Raji (cell line): Measurements from ENCODE around the gene STAMBPL1.

ENCODE experiments used
- POLR2A ChIP-seq: IDR thresholded peaks from 2 replicates; pipeline ENCODE4 v1.6.1; 2011; ENCODE audit warnings: low read depth, low read length, control low read depth; ENCODE audit not compliant: insufficient read depth

STAMBPL1 gene

DNA sequence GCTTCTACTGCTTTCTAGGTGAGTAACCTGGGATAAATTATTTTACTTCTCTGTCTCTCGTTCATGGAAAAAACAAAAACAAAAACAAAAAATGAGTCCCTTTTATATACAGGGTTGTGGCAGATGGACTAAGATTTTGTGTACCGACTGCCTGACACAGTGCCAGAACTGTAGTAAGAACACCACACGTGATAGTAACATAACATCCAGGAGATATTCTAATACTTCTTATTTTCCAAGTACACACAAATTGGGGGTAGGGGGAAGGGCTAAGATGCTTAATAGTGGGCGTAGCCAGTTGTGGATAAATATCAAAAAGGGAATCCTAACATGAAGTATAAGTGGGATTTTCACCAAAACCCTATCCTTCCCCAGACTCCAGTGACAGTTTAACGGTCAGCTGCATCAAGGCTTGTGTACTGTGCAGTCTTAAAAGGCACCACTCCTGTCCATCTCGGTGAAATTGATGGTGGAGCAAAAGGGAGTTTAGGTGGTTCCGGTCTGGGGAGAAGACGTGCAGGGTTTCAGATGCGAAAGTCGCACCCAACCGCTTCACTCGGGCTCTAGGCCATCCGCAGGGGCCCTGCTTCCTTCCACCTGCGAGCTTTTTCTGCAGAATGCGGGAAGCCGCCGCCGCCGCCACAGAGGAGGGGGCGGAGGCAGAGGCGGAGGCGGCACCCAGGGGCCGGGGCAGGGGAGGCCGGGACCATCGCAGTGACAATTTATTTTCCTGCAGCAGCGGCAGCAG lies at the start of gene STAMBPL1:
TSS of gene STAMBPL1 (plus strand) at position 712 of the 748 bp plus-strand sequence. CDS start 21,464 bp downstream, outside the sequence.
- no peak for TF ChIP-seq POLR2A

DNA sequence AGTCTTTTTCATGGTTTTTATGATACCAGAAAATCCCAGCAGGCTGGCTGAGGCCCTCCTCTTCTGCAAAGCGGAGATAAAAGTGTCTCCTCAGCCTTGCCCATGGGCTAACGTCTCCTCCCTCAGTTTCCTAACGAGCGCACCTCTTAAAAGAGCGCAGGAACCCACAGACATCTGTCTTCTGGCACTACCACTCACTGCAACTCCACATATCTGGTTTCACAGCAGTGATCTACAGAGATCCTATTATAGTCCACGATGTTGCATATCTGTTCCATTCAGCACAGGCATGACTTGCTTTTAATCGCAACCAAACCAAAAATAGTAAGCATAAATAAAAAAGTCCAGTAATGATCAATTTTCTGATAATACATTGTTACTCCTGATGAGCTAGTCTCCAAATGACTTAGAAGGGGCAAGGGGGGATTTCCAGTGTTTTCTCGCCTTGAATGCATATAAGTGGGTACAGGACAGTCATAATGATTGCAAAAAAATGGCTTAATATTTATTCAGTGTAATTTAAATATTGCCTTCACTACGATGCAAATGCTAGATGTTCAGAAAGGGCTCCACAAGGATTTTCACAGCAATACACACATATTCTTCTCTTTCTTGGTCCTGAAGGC lies 49.3 kb upstream of the STAMBPL1 start:
- TF ChIP-seq POLR2A = no peak

DNA sequence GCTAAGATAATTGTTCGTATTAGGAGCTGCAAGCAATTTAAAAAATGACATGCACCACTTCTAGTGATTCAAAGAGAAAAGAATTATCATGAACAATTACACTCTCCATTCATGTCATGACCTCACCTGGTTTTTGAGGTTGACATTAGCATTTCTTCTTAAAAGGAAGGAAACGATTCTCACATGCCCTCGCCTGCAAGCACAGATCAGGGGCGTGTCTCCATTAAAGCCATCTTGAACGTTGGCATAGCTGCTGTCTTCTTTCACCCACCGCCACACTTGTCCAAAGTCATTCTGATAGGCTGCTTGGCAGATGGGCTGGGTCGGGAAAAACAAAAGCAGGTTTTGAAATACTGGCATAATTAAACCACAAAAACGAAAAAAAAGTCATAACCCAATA lies 48.3 kb upstream of the STAMBPL1 start:
- no peak for TF ChIP-seq POLR2A

DNA sequence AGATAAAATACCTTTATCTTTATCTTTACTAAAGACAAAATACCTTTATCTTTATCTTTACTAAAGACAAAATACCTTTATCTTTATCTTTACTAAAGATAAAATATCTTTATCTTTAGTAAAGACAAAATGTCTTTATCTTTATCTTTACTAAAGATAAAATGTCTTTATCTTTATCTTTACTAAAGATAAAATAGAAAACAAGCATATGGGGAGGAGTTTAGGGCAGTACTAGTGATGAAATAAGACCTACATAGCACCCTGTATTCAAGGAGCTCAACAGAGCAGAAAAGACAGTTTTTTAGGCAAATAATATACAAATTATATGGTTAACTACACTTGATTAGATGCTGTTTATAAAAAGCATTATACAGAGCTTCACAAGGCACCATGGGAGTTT lies 47.7 kb upstream of the STAMBPL1 start:
- TF ChIP-seq POLR2A = no peak

DNA sequence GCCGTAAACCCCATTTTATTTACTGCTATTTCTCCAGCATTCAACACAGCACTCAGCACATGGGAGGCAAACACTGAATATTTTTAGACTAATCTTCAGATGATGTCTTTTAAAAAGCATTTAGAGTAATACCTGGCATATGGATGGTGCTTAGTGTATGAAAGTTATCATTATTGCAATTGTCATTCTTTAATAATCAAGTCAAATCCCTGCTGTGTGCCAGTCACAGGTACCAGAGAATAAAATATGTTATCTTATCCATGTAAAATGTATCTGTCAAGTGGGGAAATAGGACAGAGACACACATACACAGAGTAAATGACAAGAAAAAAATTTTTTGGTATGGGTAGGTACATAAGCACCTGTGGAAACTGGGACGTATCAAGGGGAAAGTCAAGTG lies 46.9 kb upstream of the STAMBPL1 start:
- TF ChIP-seq POLR2A = no peak

DNA sequence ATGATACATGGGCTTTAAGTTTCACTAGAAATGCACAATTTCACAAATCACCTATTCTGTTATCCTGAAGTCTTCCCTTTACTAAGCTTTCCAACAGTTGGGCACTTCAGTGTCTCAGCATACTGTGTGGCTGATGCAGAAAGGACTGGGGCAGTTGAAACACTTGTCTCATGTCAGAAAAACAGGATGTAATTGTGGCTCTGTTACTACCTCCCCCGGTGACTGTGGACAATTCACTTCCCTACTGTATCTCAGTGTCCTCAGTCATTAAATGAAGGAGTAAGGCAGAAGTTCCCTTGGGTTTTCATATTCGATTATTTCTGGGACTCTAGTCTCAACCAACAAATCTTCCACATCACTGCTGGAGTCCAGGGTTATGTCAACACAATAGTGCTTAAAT lies 46.3 kb upstream of the STAMBPL1 start:
- no peak for TF ChIP-seq POLR2A

DNA sequence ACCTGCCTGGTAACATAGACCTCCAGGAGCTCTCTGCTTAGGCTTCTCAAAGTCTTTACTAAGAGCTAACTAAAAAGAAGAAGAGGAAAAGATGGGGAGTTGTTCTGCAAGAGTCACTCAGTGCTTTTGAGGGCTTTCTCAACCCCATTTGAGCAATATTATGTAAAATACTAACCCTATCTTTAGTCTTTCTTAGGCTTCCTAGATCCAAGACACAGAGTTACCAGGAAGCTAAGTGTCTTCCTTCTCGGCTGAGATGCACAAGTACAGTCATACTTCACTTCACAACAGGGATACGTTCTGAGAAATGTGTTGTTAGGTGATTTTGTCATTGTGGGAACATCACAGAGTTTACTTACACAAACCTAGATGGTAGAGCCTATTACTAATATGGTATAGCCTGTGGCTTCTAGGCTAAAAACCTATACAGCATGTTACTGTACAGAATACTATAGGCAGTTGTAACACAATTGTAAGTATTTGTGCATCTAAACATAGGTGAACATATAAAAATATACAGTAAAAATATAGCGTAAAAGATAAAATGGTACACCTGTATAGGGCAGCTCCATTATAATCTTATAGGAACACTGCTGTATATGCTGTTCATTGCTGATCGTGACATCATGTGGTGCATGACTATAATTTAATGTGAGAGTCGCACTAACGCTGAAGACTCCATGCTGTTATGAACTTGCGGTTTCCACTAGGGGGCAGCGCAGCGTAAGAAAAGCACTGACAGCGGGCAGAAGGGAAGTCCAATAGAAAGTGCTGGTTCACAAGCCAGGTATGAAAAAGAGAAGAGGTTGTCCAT lies 44.7 kb upstream of the STAMBPL1 start:
- no peak for TF ChIP-seq POLR2A

DNA sequence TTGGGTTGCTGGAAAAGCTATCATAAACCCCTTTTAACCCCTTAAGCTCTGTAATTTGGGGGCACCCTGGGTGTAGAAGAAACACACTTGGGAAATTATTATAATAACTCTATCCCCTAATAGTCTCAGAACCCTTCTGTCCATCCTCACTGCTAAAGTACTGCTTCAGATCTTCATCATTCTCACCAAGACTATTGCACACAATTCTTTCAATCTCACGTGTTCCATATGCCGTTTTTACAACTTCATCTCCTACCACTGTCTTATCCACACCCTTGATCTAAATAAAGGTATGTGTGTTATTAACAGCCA lies 44.2 kb upstream of the STAMBPL1 start:
- no peak for TF ChIP-seq POLR2A

DNA sequence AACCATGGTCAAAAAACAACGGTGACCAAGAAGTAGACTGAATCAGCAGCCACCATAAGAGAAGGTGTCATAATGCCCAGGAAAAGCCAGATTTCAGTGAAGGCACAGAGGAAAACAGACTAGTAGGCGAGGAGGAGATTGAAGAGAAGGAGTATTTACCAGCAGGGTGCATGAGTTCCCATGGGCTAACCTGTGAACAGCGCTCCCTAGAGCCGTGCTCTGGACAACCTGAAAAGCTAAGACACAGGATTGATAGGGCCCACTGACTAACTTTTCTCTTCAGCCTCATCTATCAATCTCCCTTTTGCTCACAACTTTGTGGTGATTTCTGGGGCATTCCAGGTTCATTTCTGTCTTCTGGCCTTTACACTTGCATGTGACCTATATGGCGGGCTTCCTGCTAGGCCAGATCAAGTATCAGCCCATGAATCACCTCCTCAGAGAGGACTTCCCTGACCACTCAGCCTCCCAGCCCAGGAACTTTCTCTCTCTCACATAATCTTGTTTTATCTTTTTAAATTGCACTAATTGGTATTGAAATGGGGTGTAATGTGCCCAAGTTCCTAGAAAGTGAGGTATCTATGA lies 41.2 kb upstream of the STAMBPL1 start:
- no peak for TF ChIP-seq POLR2A

DNA sequence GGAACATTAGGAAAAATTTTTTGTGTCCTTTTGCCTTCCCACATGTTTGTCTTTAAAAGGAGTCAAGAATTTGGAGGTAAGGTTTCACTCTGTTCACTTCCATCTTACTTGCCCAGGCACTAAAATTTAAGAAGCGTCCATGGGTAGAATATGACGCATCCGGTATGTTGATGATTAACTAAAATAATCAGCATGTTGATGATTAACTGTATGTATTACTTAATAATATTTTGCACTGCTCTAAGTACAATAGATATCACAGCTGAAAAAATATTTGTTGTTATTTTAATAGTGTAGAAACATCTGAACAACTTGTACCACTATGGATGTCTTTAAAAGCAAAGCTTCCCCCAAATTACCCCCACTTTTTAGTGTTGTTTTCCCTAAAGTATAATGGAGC lies 39.9 kb upstream of the STAMBPL1 start:
- no peak for TF ChIP-seq POLR2A

DNA sequence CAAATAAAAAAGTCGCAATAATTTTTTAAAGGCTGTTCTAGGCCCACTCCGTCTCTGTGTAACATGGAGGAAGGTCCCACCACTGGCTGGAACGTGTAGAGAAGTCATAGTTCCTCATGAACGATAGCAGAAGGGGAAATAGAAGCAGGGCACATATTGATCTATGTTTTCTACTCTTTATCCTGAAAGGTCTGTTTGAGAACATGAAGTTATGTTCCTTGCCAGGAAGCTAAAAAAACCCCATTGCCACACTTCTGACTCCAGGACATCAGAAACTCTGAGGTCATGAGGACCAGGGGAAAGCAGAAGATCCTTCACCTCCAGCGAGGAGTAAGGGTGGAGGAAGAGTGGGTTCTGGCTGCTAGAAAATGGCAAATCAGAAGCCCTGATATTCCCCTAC lies 39.2 kb upstream of the STAMBPL1 start:
- TF ChIP-seq POLR2A = no peak

DNA sequence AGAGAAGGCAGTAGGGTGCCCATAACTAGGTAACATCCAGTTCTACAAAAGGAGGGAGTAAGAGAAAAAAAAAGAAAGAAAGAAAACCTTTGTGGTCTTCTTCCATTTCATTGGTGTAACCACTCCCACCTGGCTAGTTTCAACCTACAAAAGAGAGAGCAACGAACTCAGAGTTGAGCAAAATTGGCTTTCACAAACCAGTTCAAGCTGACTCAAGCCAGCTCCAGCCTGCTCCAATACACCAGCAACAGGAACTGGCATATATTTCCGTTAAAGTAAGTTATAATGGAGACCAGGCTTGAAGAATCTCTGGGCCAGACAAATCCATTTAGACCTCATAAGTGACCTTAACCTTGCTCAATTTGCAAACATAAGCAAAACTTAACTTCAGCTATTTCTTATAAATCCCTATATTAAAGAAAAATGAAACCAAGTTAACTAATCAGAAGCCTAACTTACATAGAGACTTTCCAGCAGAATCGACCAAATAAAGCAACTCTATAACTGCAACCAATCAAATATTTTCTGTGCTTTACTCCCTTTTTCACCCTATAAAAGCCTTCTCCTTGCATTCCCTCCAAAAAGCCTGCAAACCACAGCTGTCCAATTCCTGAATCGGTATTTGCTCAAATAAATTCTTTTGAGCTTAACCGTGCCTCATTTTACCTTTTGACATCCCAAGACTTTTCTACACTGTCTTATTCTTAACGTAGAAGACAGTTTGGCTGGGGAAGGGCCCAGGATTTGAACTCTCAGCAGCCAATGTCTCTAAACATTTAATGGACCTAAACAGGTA lies 38.5 kb upstream of the STAMBPL1 start:
- TF ChIP-seq POLR2A = no peak

DNA sequence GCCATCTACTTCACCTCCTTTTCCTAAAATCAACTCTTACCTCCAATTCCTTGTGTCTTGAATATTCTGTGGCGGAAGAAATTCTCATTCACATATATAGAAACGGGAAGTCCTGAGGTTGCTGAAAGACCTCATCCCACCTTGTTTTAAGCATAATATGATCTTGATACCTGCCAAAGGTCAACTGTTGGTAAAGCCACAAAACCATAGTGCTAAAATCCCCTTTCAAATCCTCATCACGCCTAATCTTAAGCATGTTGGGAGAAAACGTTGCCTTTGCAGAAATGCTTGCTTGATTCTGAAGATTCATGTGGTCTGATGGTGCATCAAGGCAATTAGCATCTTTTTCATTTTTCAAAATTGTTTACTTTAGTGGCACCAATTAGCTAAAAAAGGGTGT lies 36.9 kb upstream of the STAMBPL1 start:
- no peak for TF ChIP-seq POLR2A

DNA sequence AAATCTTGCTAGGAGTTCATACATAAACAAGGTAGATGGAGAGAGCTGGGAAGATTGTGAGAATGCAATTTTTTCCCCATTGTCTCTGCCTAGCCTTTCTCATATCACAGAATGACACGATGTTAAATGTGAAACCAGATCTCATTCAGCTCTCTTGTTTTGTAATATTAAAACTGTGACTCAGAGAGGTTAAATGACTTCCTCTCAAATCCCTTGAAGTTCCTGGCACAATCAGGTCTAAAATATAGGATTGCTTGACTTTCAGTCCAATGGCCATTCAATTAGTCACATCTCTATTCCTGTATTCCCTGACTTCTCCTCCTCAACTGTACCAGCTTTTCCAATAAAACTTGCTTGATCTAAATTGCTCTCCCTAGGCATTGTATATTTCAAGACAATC lies 31.5 kb upstream of the STAMBPL1 start:
- TF ChIP-seq POLR2A = no peak

DNA sequence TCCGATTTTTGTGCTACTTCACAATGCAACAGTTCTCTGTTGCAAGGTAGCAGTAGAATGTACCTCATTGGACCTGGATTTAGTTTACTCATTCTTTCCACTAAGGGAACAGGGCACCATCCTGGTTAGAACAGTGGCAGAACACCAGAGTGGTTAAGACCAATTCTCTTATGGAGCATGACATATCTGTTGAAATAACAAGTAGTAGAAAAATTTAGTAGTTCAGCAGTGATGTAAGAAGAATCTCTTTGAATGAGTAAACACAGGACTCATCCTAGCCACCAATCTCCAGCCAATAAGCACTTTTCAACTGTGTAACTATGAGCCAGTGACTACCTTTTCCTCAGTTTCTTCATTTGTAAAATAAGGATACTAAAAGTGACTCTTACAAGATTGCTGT lies 30.8 kb upstream of the STAMBPL1 start:
- TF ChIP-seq POLR2A = no peak
